Inferior parietal cortex (tissue), 1 donor: ENCODE measurements around the gene MEI1.
"Not testable (repeated sequence)": the region's sequence is repeated elsewhere in the genome, so short reads cannot be mapped to it uniquely, and the experiment has no call there.

Source experiments
- DNase-seq: peaks from one replicate; pipeline ENCODE4 v3.0.0-alpha.2; 2016; ENCODE audit errors: extremely low spot score

The MEI1 gene

DNA sequence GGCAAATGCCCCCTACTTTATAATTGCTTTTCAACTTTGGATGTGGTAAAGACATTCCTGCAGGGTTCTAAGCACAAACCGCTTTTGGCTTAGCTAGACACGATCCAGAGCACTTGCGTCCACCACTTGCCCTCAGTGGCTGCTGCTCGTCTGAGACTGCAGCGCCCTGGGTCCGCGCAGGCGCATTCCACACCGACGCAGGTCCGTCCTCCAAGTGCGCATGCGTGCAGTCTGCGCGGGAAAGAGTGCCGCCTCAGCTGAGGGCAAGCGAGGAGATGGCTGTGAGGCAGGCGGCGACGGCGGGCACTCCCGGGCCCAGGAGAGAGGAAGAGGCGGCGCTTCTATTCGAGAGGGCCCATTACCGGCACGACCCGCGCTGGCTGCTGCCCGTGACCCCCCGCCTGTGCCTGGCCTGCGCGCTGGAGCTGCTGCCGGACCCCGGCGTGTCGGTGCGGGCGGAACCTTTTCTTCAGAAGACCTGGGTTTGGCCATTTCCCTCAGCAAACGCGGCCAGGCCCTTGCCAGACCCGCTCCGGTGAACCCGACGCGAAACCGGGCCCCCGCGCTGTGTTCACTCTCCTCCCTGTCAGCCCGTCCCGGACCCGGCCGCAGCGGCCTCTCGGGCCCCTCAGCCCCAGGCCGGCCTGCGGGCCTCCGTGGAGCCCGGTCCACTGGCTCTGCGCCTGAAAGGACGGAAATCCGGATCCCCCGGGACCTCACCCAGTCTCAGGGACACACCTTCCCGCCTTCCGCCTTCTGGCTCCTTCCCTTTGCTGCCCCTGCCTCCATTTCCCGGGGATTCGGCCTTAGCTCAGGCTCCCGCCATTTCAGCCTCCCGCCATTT, at the start of gene MEI1:
Gene MEI1 (plus strand): TSS at position 240 of the 844 bp plus-strand sequence. CDS start 36 bp downstream, at position 276.
- DNase-seq: peak; percentile 86

DNA sequence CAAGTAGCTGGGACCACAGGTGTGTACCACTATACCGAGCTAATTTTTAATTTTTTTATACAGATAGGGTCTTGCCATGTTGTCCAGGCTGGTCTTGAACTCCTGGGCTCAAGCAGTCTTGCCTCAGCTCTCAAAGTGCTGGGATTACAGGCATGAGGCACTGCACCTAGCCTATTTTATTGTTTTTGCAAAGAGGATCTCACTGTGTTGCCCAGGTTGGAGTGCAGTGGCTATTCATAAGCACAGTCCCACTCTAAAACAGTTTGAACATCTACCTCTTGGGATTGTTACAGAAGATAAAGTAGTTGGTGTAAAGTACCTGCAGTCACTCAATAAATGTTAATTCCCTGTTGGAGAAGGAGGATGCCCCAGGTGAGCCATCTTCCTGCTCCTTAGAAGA, 49.1 kb upstream of the MEI1 start:
- no peak for DNase-seq

DNA sequence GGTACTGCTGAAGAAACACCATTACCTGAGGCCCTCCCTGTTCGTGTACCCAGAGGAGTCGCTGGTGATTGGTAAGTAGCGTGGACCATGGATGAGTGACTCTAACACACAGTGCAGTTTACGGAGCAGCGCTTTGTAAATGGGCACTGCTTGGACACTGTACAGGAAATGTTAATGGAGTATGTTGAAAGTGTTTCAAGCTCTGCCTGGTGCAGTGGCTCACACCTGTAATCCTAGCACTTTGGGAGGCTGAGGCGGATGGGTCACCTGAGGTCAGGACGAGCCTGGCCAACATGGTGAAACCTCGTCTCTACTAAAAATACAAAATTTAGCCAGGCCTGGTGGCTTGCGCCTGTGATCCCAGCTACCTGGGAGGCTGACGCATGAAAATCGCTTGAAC, 48.5 kb upstream of the MEI1 start:
- no peak for DNase-seq

GRCh38 chr22:41654322-41654721, 45.0 kb upstream of the MEI1 start:
- DNase-seq: no peak

GRCh38 chr22:41656556-41656955, 42.7 kb upstream of the MEI1 start:
- no peak for DNase-seq

- DNase-seq: no peak
Observed at GRCh38 chr22:41657709-41658108, 41.6 kb upstream of the MEI1 start.

DNA sequence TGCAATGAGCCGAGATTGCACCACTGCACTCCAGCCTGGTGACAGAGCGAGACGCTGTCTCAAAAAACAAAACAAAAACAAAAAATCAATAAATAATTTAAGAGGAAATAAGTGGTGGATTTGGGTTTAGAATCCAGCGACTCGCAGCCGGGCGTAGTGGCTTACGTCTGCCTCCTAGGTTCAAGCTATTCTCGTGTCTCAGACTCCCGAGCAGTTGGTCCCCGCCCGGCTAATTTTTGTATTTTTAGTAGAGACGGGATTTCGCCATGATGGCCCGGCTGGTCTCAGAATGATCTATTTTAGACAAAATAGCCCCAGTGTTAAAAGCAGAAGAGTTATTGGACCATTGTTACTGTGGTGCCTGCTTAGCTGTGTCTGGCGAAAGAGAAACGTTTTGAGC, 40.4 kb upstream of the MEI1 start:
- no peak for DNase-seq

- no peak for DNase-seq
Observed at GRCh38 chr22:41659941-41660340, 39.4 kb upstream of the MEI1 start.

DNA sequence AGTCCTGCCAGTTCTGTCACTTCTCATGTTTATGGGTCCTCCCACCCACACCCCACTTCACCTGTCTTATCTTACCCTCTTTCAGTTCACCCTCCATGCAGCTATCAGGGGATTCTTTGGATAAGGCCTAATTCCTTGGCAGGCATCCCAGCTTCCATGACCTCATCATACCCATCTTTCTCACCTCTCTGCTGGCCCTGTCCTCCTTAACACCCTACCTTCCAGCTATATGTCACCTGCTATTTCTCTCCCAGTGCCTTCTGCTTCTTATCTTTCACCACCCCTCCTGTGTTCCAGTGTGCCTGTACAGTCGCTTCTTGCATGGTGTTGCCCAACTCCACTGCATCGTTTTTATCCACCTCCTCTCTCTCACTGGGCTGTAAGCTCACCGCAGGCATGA, 38.9 kb upstream of the MEI1 start:
- no peak for DNase-seq

GRCh38 chr22:41661088-41661487, 38.2 kb upstream of the MEI1 start:
- DNase-seq: no peak

DNA sequence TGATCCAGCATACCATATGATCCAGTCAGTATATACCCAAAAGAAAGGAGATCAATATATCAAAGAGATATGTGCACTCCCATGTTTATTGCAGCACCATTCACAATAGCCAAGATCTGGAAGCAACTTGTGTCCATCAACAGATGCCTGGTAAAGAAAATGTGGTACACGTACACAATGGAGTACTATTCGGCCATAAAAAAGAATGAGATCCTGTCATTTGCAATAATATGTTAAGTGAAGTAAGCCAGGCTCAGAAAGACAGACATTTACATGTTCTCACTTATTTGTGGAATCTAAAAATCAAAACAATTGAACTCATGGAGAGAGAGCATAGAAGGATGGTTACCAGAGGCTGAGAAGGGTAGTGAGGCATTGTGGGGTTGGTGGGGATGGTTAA, 37.6 kb upstream of the MEI1 start:
- no peak for DNase-seq

GRCh38 chr22:41663594-41663993, 35.7 kb upstream of the MEI1 start:
- DNase-seq: not testable (repeated sequence)

- no peak for DNase-seq
Observed at GRCh38 chr22:41664490-41664889, 34.8 kb upstream of the MEI1 start.

- DNase-seq: no peak
Observed at GRCh38 chr22:41664951-41665350, 34.4 kb upstream of the MEI1 start.

GRCh38 chr22:41668971-41669911, 30.1 kb upstream of the MEI1 start:
- no peak for DNase-seq

GRCh38 chr22:41672096-41672495, 27.2 kb upstream of the MEI1 start:
- DNase-seq: not testable (repeated sequence)

GRCh38 chr22:41672780-41673509, 26.4 kb upstream of the MEI1 start:
- DNase-seq: no peak

- no peak for DNase-seq
Observed at GRCh38 chr22:41674846-41675340, 24.4 kb upstream of the MEI1 start.

GRCh38 chr22:41676134-41676533, 23.2 kb upstream of the MEI1 start:
- DNase-seq: no peak

DNA sequence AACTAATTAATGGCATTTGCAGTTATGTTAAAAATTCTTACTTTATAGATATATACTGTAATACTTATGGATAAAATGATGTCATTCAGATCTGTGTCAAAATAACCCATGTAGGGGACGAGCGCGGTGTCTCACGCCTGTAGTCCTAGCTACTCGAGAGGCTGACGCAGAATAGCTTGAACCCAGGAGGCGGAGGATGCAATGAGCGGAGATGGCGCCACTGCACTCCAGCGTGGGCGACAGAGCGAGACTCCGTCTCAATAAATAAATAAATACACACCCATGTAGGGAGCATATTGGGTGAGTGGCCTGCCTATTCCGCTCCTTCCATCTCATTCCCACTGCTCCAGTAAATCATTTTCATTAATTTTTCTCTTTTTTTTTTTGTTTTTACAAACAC, 17.7 kb upstream of the MEI1 start:
- no peak for DNase-seq

- DNase-seq: peak; percentile 85
Observed at GRCh38 chr22:41682033-41682807, 17.1 kb upstream of the MEI1 start.
